LHCN-M2 (cell line): Measurements from ENCODE around the gene MAP1LC3B2. TPM values are rescaled to one million over a fixed set of nuclear protein-coding genes. Genes with fewer than 3 reads are reported as not detected.

Experiments
- DNase-seq: peaks from one replicate; pipeline ENCODE4 v3.0.0-alpha.2; 2012; ENCODE audit warnings: low read depth
- total RNA-seq: library from RNA; depleted of rRNA; stranded (reverse); fragments of >200 nt; gene quantifications from 2 replicates; pipeline ENCODE4 v1.2.3, GENCODE V29; 2014

MAP1LC3B2 gene
- total RNA-seq, 1 experiment from 2014 or later, result 0.52 TPM

DNA sequence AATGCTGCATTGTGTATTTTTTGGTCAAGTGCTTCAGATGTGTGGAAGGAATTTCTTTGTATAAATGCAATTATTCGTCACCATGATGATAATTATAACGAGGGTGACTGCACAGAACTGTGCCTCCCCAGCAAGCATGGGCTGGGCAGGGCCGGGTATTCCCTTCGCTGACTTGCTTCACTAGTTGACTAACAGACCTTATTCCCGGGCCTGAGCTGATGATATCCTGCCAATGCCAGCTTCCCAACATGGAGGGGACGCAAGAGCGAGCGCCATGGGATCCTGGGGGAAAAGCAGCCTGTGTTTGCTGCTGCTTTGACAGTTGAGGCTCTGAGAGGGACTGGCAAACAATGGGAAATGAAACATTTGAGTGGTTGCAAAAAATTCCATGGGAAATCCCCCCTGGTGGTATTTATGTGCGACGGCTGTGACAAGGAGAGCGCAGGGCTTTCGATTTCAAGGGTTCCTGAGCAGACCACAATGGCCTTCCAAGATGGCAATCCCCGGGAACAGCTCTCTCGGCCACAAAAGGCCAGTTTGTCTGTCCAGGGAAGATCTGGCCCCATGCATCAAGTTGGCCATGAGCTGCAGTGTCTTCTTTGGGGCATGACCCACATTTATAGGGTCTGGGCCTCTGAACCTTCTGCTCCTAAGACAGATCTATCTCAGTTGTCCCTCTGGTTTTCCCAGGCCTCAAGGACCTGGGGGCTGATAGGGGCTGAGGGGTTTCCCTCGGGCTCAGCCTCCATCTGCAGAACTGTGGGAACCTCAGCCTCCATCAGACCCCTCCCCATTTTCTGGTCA, 21.9 kb upstream of the MAP1LC3B2 start:
- DNase-seq, result no peak

DNA sequence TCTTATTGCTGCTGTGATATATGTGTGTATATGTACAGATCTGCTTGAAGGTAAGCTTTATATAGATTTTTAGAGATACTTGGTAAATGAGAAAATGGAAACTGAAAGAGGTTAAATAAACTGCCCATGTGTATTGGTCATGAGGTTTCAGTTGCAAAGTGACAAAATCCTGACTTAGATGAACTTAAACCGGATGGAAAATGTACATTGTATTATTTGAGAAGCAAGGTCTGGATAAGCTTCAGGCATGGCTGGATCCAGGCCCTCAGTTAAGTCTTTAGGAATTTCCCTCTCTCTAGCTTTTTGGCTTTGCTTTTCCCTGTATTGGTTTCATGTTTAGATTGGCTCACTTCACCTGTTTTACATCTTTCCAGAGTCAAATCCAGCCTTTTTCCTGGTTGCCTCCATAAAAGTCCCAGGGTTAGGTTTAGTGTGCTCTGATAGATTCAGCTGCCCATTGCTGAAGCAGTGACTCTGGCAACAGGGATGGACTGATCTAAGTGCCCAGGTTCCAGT, 21.0 kb upstream of the MAP1LC3B2 start:
- no peak for DNase-seq

DNA sequence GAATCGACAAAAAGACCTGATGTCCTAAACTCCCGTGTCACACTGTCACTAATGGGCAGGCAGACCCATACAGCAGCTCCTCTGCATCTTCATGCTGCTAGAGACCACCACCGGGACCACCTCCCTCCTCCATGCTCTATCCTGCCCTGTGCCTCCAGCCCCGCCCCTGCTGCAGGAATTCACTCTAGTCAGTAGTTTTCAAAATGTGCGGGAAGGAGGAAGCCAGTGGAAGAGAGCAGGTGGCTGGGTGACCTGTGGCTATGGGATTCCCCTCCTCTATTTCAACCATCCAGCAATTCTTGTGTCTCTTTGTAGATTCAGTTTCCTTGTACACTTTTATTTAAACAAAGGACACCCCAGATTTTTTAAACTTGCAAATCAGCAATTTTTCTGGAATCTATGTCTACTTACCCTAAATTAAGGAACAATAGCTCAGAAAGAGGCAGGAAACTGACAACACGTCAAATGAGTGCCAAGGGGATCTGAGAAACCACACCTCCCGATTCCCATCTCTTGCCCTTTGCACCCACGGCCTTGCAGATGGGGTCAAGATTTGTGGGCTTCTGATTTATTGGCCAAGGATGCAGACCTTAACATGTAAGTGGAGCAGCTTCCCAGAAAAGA, 20.4 kb upstream of the MAP1LC3B2 start:
- DNase-seq, result no peak

DNA sequence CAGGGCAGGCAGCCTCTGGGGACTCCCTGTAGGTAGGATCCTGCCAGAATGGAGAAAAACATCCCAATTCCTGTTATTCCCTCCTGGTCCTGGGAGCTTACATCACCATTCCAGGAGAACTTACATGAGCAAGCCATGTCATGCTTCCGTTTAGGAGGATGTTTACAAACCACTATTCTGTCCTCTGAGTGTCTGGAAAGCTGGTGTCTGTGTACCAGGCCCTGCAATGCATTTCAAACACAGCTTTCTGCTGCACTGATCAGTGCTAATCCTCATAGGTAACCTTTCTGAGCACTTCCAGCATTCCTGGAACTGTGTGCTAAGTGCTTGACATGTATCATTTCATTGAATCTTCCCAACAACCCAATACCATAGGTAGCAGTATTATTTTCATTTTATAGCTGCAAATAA, 19.8 kb upstream of the MAP1LC3B2 start:
- DNase-seq, result no peak

DNA sequence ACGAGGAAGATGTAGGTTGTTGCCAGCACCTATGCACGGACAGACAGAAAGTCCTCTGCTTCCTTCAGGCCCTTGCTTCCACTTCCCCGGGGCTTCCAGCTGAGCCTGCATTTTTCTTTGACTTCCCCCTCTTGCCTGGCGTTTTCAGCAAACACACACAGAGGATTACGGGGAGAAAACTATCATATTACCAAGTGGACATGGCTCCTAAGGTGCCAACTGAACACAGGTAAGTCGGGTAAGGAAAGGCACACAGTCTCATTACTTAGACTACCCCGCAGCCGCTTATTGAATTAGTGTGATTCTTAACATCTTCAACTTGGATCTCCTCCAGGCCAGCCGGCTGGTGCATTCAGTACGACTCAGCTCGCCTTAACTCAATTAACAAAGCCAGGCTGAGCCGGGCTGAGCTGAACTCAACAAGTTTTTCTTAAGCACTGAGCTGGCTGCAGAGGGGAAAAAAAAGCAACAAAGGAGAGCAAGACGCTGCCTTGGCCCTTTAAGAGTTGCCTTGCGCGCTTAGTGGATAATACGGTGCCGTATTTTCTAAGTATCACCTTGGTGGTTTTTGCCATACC, 19.2 kb upstream of the MAP1LC3B2 start:
- DNase-seq, result peak; percentile 61

DNA sequence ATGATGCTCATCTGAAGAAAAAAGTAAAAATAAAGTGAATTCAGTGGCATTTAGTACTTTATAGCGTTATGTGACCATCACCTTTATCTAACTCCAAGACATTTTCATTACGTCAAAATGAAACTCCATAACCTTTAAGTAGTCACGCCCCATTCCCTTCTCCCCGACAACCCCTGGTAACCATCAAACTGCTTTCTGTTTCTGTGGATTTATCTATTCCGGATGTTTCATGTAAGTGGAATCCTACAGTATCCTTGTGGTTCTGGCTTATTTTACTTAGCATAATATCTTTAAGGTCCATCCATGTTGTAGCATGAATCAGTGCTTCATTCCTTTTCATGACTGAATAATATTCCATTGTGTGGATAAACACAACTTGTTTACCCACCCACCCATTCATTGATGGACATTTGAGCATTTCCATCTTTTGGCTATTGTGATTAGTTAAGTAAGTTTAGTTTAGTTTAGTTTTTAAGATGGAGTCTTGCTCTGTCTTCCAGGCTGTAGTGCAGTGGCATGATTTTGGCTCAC, 18.5 kb upstream of the MAP1LC3B2 start:
- no peak for DNase-seq

DNA sequence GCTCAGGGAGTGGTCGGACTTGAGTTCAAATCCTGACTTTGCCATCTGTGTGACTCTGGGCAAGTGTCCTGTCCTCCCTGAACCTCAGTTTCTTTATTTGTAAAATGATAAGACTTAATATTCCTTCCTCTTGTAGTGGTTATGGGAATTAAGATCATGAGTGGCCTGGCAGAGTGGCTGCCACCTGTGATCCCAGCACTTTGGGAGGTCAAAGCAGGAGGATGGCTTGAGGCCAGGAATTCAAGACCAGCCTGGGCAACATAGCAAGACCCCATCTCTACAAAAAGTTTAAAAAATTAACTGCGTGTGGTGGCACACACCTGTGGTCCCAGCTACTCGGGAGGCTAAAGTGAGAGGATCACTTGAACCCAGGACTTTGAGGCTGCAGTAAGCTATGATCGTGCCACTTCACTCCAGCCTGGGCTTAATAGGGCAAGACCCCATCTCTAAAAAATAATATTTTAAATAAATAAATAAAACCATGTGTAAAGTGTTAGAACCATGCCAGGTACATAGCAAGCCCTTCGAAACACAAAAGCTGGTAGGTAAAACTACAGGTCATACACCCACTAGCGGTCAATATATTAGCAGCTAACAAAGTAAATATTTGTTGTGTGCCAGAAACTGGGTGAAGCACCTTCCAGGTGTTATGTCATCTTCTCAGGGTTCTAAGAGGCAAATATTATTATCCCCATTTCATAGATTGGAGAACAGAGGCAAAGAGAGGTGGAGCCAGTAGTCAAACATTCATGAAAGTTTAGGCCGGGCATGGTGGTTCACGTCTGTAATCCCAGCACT, 17.4 kb upstream of the MAP1LC3B2 start:
- no peak for DNase-seq

DNA sequence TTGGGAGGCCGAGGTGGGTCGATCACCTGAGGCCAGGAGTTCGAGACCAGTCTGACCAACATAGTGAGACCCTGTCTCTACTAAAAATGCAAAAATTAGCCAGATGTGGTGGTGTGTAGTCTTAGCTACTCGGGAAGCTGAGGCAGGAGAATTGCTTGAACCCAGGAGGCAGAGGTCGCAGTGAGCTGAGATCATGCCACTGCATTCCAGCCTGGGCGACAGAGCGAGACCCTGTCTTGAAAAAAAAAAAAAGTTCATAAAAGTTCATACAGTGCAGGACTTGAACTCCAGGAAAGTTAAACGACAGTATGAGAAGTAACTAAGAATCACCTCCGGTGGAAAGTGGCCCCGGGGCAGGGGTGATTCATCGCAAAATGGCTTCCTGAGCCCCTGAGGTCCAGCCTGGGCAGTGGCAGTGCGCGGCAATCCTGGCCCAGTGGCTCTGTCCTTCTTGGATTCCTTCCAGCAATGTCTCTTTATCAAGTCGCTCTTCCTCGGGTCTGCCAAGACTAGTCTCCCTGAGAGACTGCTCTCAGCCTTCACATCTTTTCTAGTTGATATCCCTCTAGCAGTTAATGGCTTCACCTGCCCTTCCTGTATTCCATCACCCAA, 16.7 kb upstream of the MAP1LC3B2 start:
- no peak for DNase-seq

DNA sequence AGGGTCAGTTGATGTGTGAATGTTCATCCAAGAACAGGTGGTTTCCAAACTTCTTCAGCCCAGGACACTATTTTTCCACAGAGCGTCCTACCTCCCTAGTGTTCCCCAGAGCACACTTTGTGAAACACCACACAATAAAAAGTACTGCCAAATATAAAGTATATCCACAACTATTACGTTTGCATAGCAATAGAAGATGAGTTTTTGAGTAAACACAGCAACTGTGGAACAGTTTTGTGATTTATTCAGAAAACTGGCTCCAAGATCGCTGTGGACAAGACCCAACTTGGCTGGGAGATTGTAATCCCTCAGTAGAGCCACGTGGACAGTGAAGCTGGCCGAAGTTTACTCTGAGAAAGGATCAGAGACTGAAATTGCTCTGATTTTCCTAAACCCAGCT, 14.5 kb upstream of the MAP1LC3B2 start:
- DNase-seq, result no peak

DNA sequence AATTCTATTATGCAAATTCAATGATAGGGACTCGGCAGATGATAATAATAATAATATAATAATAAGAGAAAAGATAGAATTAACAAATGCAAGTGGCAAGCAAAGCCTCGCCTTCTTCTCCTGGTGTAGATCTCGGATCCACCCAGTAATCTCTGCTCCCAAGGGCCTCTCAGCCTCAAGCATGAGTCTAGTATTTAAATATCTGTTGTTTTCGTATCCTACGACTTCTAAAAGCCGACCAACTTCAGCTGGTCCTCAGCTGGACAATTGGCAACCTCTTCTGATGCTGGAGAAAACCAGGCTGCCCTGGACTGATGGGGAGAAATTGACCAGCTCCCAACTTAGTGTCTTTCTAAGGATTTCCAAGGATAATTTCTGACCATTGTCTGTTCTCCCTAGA, 14.0 kb upstream of the MAP1LC3B2 start:
- no peak for DNase-seq

DNA sequence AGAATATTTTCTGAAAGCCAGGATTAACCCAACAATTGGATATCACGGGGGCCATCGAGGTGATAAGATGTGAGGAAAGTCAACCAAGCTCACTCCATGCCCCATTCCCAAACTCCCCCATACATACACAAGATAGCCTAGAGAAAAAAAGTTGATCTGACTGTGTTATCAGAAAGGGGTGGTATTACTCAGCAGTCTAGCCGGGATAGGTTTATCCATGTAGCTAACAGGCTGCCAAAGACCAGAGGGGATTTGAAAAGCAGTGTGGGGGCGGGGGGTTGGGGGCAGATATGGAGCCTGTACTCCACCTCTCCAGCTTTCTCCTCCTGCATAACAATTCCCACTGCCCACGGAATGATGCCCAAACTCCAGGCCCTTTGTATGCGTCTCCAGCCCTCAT, 13.2 kb upstream of the MAP1LC3B2 start:
- DNase-seq, result no peak

DNA sequence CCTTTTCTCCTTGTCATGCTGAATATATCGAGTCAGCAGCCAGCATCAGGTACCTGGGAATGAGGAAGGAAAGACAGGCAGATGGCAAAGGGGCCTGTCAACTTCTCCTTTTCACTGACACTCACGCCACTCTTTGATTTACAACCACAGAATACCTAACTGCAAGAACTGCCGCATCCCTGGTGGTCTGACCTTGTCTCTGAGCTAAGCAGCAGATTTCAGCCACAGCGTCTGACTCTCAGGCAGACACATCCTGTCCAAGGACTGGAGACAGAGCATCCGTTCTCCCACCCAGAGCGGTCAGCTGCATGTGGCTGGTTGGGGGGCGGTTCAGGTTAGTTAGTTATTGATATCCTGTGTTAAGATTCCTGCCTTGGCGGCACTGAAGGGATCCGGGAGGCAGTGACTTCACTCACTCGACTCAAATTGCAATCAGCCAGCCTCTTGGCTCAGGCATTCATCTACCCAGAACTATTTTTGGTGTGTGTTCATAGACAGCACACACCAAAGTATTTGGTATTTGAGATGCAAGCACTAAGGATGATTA, 11.2 kb upstream of the MAP1LC3B2 start:
- DNase-seq, result no peak

DNA sequence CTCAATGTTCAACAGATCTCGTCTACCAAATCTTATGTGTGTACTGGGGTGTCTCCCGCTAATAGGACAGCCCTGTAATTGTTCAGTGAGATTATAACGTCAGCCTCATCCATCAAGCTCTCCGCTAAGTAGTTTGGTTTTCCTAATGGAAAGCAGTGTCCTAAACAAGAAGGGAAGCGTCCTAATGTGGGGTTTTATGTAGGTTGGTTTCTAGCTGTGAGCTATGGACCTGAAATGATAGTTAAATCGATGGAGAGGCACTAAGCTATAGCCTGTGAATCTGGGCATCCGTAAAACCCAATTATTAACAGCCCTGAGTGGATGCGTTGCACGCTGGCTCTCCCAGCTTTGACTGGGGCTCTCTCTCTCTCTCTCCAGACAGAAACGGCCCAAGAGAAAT, 9.2 kb upstream of the MAP1LC3B2 start:
- no peak for DNase-seq

DNA sequence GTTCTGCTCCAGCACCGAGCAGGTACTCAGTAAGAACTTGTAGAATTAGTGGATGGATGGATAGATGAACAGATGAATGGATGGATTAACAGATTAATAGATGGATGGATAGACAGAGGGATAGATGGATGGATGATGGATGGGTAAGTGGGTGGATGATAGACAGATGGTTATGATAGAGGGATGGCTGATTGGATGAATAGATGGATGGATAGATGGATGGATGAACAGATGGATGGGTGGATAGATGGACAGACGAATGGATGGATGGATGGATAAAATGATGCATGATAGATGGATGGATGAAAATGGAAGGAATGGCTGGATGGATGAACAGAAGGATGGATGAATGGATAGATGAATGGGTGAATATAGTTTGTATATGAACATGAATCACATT, 8.0 kb upstream of the MAP1LC3B2 start:
- no peak for DNase-seq

DNA sequence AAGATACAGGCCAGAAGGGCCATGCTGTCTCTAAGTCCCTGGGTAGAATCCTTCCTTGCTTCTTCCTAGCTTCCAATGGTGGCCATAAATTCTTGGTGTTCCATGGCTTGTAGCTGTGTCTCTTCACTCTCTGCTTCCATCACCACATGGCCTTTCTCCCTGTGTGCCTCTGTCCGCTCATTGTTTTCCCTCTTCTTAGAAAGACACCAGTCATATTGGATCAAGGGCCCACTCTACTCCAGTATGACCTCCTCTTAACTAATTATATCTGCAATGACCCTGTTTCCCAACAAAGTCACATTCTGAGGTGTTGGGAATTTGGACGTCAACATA, 7.6 kb upstream of the MAP1LC3B2 start:
- DNase-seq, result no peak

DNA sequence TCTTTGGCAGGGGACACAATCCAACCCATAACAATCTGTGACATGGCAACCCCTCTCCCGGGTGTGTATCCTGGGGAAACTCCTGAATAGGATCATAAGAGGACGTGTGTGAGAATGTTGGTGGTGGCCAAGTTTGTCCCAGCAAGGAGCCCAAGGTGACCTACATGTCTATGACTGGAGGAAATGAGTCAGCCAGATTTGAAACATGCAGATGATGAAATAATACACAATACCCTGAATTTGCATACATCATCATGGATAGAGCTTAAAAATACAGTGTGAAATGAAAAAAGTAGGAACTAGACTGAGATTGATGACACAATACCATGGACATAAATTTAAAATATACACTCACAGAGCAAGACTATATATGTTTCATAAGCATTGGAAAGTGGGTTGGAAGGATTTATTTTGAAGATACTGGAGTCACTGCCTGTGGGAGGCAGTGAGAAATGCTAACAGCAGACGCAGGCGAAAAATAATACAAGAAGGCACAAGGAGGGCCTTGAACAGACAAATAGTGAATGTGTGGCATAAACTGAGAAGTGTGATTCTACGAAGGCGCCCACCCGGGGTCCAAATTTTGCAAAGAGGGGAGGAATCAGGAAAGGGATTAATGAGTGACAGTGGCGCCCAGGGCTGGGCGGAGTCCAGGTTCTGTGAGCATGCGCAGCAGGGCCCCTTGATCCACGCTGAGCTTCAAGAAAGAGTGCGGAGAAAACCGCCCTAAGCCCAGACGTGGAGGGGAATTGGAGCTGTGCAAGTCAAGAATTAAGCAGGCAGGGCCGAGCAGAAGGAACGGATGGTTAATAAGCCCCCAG, 7.0 kb upstream of the MAP1LC3B2 start:
- DNase-seq, result peak; percentile 45

DNA sequence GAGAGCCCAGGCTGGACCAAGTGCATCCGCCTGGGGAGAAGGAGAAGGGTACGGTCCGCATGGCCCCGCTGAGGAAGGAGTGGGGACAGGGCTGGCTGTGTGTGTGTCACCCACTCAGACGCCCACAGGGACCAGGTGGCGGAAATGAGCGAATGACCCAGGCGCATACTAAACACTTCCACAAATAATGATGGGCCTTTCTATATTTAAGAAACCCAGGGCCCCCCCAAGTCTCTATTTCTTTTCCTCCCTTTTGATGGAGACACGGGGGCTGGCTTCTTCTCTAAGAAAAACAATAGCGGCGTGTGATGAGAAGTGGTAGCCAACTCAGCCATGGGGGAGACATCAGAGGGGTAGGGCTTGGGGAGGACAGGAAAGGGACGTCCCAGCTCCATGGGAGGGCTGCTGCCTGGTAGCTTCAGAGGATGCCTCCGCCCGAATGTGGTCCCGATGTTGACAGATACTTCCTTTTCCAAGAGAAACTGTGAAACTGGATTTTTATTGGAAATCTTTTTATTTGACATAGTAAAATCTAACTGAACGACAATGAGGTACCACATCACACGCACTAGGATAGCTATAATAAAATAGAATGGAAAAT, 6.3 kb upstream of the MAP1LC3B2 start:
- DNase-seq, result no peak

DNA sequence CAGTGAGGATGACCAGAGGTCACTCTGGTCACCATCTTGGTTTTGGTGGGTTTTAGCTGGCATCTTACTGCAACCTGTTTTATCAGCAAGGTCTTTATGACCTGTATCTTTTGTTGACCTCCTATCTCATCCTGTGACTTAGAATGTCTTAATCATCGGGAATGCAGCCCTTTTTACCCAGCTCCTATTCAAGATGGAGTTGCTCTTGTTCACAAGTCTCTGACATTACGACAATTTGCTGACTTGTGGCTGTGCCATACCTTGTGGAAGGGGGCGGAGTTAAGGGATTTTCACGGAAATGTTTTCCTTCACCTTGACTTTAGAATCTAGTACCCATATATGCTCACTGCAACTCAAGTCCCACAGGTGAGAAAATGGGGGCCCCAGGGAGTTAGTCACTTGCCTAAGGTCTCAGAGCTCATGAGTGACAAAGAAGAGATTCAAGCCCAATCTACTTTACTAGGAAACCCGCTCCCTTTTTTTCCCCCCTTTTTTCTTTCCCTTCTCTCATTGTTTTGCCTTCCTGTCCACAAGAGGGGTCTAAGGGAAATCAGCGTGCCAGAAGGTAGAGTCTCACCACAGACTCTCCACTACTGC, 2.7 kb upstream of the MAP1LC3B2 start:
- no peak for DNase-seq

DNA sequence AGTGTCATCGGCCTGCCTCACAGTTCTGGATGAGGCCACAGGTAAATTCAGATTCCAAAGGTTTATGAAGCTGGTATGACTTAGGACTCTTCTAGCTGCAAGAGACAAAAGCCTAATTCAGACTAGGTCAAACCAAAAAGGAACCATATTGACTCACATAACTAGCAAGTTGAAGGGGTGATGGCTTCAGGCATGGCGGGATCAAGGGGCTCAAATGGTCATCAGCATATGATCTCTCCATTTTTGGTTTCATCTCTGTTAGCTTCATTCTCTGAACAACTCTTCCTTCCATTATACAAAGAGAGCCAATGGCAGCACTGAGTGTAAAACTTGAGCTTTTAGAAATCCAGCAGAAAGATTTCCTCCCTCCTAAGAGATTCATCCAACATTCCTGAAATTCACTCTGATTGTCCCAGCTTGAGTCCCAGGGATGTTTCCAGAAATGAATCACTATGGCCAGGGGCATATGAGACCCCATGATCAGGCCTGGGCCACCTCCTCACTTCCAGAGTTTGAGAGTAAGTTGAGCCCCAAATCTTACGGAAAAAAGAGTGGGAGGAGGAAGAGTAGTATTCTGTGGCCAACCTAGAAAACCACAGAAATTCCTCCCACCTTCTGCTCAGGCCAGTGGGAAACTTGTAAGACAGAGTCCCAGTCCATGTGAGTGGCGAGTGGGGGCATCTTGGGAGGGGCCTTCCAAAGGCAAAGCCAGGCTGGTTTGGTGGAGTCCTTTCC, 2.0 kb upstream of the MAP1LC3B2 start:
- peak; percentile 29 for DNase-seq
